ENCODE data around the gene HSDL2. TPM values are rescaled to one million over a fixed set of nuclear protein-coding genes. Genes with fewer than 3 reads are reported as not detected.

The HSDL2 gene
- polyA plus RNA-seq, 1 of the 3 experiments (the other 2 are of a cell fraction): 14.4 TPM

DNA sequence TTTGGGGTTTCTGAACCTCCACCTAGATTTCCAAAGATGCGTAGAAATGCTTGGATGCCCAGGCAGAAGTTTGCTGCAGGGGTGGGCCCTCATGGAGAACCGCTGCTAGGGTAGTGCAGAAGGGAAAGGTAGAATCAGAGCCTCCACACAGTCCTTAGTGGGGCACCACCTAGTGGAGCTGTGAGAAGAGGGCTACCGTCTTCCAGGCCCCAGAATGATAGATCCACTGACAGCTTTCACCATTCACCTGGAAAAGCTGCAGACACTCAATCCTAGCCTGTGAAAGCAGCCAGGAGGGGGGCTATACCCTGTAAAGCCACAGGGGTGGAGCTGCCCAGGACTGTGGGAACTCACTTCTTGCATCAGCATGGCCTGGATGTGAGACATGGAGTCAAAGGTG is 13.3 kb upstream of the HSDL2 start:
- CTCF ChIA-PET: interaction anchor here (0.6 to 1.6 kb wide), 10 partner anchors 8 to 606 kb away, joined by 3 to 7 read pairs (median 4); partner anchors contain the start of genes HSDL2 and UGCG
- POLR2A ChIA-PET: interaction anchor here (1.6 kb wide), 1 partner anchor 13 kb away, joined by 4 read pairs; the partner anchor contains the start of gene HSDL2
- Histone ChIP-seq H3K4me1 (ENCODE audit: control insufficient read depth in 1 of 2, insufficient read depth in 2 of 2, low read depth in 1 of 2, low read length in 1 of 2) (no peaks in the 10 kb centered on the region), H2AFZ (ENCODE audit: low read depth) (no peak overlapping the region), H3K9me3 (peaks cover 3% of the 10 kb centered on the region; the same call in 1 of the 2 replicates), H3K79me2 (ENCODE audit: insufficient read depth) (no peaks in the 10 kb centered on the region), H4K20me1 (ENCODE audit: insufficient read depth) (no peaks in the 10 kb centered on the region), H3K9me2 (no peaks in the 10 kb centered on the region), H3K36me3 (replicated peaks in 1 of 2; ENCODE audit: control insufficient read depth in 1 of 2, insufficient read depth in 2 of 2, low read length in 1 of 2) (no peaks in the 10 kb centered on the region), H3K9ac (no peak overlapping the region), H3K4me3 (ENCODE audit: low read depth in 2 of 2, low read length in 1 of 2) (no peak overlapping the region), H3K27me3 (ENCODE audit: insufficient read depth) (no peaks in the 10 kb centered on the region), H3K4me2 (no peak overlapping the region), H3K27ac (ENCODE audit: low read depth in 2 of 2, low read length in 1 of 2) (no peak overlapping the region), H3F3A (replicated peaks; ENCODE audit: insufficient read depth) (no peaks in the 10 kb centered on the region)
- no peak for TF ChIP-seq RAD21 (IDR thresholded peaks at IDR 0.05; ENCODE audit: low read length)
- no peak for TF ChIP-seq FOXJ3 (CRISPR knock-in tag; IDR thresholded peaks at IDR 0.05)
- TF ChIP-seq TAF1 (IDR thresholded peaks at IDR 0.05; ENCODE audit: borderline replicate concordance, low read depth, low read length): no peak
- TF ChIP-seq POLR2AphosphoS5 (IDR thresholded peaks at IDR 0.05; ENCODE audit: low read depth, low read length): no peak
- no peak for TF ChIP-seq TEAD4 (IDR thresholded peaks at IDR 0.05; ENCODE audit: borderline replicate concordance, insufficient read depth)
- TF ChIP-seq, protein P1, sequence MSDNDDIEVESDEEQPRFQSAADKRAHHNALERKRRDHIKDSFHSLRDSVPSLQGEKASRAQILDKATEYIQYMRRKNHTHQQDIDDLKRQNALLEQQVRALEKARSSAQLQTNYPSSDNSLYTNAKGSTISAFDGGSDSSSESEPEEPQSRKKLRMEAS (IDR thresholded peaks at IDR 0.05; ENCODE audit: low read depth): no peak
- TF ChIP-seq, protein P2, sequence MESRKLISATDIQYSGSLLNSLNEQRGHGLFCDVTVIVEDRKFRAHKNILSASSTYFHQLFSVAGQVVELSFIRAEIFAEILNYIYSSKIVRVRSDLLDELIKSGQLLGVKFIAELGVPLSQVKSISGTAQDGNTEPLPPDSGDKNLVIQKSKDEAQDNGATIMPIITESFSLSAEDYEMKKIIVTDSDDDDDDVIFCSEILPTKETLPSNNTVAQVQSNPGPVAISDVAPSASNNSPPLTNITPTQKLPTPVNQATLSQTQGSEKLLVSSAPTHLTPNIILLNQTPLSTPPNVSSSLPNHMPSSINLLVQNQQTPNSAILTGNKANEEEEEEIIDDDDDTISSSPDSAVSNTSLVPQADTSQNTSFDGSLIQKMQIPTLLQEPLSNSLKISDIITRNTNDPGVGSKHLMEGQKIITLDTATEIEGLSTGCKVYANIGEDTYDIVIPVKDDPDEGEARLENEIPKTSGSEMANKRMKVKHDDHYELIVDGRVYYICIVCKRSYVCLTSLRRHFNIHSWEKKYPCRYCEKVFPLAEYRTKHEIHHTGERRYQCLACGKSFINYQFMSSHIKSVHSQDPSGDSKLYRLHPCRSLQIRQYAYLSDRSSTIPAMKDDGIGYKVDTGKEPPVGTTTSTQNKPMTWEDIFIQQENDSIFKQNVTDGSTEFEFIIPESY (IDR thresholded peaks at IDR 0.05; ENCODE audit: borderline replicate concordance, low read depth): no peak
- no peak for DNase-seq
- 71% methylated on average over 3 of the region's 3 CpGs for WGBS (ENCODE audit: low lambda C conversion rate)

DNA sequence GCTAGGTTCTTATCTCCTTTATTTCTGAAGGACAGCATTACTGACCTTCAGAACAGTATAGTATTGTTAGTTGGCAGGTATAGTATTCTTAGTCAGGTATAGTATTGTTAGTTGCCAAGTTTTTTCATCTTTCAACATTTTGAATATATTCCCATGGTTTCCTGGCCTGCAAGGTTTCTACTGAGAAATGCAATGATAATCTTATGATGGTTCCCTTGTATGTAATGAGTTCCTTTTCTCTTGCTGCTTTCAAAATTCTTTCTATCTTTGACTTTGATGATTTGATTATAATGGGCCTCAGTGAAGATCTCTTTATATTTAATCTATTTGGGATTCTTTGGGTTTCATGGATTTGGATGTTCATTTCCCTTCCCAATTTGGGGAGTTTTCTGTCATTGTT is 12.4 kb upstream of the HSDL2 start:
- Histone ChIP-seq H3K9ac (no peak overlapping the region), H3K79me2 (ENCODE audit: insufficient read depth) (no peaks in the 10 kb centered on the region), H3K36me3 (replicated peaks in 1 of 2; ENCODE audit: control insufficient read depth in 1 of 2, insufficient read depth in 2 of 2, low read length in 1 of 2) (no peaks in the 10 kb centered on the region), H3K27me3 (ENCODE audit: insufficient read depth) (no peaks in the 10 kb centered on the region), H3K9me3 (peaks cover 3% of the 10 kb centered on the region; the same call in 1 of the 2 replicates), H3K4me3 (ENCODE audit: low read depth in 2 of 2, low read length in 1 of 2) (no peak overlapping the region), H3K9me2 (no peaks in the 10 kb centered on the region), H3K4me2 (no peak overlapping the region), H2AFZ (ENCODE audit: low read depth) (no peak overlapping the region), H4K20me1 (ENCODE audit: insufficient read depth) (no peaks in the 10 kb centered on the region), H3K4me1 (ENCODE audit: control insufficient read depth in 1 of 2, insufficient read depth in 2 of 2, low read depth in 1 of 2, low read length in 1 of 2) (no peaks in the 10 kb centered on the region), H3F3A (replicated peaks; ENCODE audit: insufficient read depth) (no peaks in the 10 kb centered on the region), H3K27ac (ENCODE audit: low read depth in 2 of 2, low read length in 1 of 2) (no peak overlapping the region)
- ChIA-PET POLR2A (interaction anchor here (1.6 kb wide), 1 partner anchor 12 kb away, joined by 4 read pairs; the partner anchor contains the start of gene HSDL2), CTCF (interaction anchor here (0.6 to 1.6 kb wide), 7 partner anchors 12 to 471 kb away, joined by 3 to 7 read pairs (median 4); partner anchors contain the start of genes HSDL2 and UGCG)
- TF ChIP-seq, protein P3, sequence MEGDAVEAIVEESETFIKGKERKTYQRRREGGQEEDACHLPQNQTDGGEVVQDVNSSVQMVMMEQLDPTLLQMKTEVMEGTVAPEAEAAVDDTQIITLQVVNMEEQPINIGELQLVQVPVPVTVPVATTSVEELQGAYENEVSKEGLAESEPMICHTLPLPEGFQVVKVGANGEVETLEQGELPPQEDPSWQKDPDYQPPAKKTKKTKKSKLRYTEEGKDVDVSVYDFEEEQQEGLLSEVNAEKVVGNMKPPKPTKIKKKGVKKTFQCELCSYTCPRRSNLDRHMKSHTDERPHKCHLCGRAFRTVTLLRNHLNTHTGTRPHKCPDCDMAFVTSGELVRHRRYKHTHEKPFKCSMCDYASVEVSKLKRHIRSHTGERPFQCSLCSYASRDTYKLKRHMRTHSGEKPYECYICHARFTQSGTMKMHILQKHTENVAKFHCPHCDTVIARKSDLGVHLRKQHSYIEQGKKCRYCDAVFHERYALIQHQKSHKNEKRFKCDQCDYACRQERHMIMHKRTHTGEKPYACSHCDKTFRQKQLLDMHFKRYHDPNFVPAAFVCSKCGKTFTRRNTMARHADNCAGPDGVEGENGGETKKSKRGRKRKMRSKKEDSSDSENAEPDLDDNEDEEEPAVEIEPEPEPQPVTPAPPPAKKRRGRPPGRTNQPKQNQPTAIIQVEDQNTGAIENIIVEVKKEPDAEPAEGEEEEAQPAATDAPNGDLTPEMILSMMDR (IDR thresholded peaks at IDR 0.05): no peak
- TF ChIP-seq TEAD4 (IDR thresholded peaks at IDR 0.05; ENCODE audit: borderline replicate concordance, insufficient read depth) (no peak), EP300 (IDR thresholded peaks at IDR 0.05; ENCODE audit: borderline replicate concordance in 1 of 2, low read depth in 1 of 2, low read length in 1 of 2) (no peak), GATA2 (CRISPR knock-in tag; IDR thresholded peaks at IDR 0.05) (no peak), FOXJ3 (CRISPR knock-in tag; IDR thresholded peaks at IDR 0.05) (no peak), JUND (IDR thresholded peaks at IDR 0.05) (no peak), SMC3 (IDR thresholded peaks at IDR 0.05; ENCODE audit: low read depth, low read length) (no peak), SIN3A (IDR thresholded peaks at IDR 0.05; ENCODE audit: borderline replicate concordance, low read depth, low read length) (no peak), FOSL2 (IDR thresholded peaks at IDR 0.05; ENCODE audit: borderline replicate concordance, low read depth) (no peak), NFIC (IDR thresholded peaks at IDR 0.05; ENCODE audit: borderline replicate concordance) (no peak), MEF2A (IDR thresholded peaks at IDR 0.05; ENCODE audit: borderline replicate concordance, low read depth) (no peak), IRF3 (IDR thresholded peaks at IDR 0.05; ENCODE audit: low read depth, low read length) (no peak)
- DNase-seq: no peak
